ENCODE data around the gene LGALS3BP.

GRCh38 chr17:78966910-78967600 is 12.7 kb downstream of the LGALS3BP start:
- TF ChIP-seq, protein P1, sequence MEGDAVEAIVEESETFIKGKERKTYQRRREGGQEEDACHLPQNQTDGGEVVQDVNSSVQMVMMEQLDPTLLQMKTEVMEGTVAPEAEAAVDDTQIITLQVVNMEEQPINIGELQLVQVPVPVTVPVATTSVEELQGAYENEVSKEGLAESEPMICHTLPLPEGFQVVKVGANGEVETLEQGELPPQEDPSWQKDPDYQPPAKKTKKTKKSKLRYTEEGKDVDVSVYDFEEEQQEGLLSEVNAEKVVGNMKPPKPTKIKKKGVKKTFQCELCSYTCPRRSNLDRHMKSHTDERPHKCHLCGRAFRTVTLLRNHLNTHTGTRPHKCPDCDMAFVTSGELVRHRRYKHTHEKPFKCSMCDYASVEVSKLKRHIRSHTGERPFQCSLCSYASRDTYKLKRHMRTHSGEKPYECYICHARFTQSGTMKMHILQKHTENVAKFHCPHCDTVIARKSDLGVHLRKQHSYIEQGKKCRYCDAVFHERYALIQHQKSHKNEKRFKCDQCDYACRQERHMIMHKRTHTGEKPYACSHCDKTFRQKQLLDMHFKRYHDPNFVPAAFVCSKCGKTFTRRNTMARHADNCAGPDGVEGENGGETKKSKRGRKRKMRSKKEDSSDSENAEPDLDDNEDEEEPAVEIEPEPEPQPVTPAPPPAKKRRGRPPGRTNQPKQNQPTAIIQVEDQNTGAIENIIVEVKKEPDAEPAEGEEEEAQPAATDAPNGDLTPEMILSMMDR (IDR thresholded peaks at IDR 0.05): no peak
- TF ChIP-seq POLR2A (IDR thresholded peaks at IDR 0.05): no peak
